ENCODE data around the gene ZNF575.
"Not testable (repeated sequence)": the region's sequence is repeated elsewhere in the genome, so short reads cannot be mapped to it uniquely, and the experiment has no call there.

ZNF575 gene

DNA sequence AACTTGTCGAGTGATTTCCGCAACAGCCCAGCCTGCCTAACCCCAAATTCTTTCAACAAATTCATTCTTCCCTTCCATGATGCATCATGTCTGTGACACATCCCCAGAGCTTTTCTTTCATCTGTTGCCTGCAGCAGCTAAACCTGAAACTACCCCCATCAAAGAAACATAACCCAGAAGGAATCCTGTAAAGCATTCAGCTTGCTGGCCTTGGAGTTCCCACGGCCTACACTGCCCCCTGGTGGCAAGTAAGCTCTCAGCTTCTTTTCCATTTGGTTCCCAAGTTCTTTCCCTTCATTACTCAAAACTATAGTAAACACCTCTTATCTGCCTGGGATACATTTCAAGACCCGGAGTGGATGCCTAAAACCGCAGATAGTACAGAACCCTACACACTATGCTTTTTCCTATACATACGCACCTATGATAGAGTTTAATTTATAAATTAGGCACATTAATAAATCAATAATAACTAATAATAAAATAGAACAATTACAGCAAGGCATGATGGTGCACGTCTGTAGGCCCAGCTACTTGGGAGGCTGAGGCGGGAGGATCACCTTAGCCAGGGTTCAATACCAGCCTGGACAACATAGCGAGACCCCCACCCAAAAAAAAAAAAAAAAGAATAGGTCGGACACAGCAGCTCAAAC is 13.4 kb upstream of the ZNF575 start:
- Histone ChIP-seq H3K79me2 (ENCODE audit: low read length) (no peaks in the 10 kb centered on the region), H4K20me1 (ENCODE audit: insufficient read depth, low read length) (no peaks in the 10 kb centered on the region), H3K4me1 (ENCODE audit: low read length) (peaks cover 12% of the 10 kb centered on the region; the same call in 1 of the 2 replicates), H2AFZ (ENCODE audit: low read depth, low read length) (no peak overlapping the region), H3K9ac (ENCODE audit: low read length) (no peak overlapping the region), H3K36me3 (replicated peaks; ENCODE audit: low read depth, low read length) (no peaks in the 10 kb centered on the region), H3K27me3 (ENCODE audit: low read depth, low read length) (no peaks in the 10 kb centered on the region), H3K4me3 (ENCODE audit: low read length) (no peak overlapping the region), H3K27ac (ENCODE audit: low read length) (no peak overlapping the region), H3K9me3 (ENCODE audit: insufficient read depth, low read length) (no peaks in the 10 kb centered on the region), H3K4me2 (ENCODE audit: low read length) (no peak overlapping the region)
- TF ChIP-seq EZH2phosphoT487 (IDR thresholded peaks at IDR 0.05; ENCODE audit: low read depth): no peak
- TF ChIP-seq, protein P1, sequence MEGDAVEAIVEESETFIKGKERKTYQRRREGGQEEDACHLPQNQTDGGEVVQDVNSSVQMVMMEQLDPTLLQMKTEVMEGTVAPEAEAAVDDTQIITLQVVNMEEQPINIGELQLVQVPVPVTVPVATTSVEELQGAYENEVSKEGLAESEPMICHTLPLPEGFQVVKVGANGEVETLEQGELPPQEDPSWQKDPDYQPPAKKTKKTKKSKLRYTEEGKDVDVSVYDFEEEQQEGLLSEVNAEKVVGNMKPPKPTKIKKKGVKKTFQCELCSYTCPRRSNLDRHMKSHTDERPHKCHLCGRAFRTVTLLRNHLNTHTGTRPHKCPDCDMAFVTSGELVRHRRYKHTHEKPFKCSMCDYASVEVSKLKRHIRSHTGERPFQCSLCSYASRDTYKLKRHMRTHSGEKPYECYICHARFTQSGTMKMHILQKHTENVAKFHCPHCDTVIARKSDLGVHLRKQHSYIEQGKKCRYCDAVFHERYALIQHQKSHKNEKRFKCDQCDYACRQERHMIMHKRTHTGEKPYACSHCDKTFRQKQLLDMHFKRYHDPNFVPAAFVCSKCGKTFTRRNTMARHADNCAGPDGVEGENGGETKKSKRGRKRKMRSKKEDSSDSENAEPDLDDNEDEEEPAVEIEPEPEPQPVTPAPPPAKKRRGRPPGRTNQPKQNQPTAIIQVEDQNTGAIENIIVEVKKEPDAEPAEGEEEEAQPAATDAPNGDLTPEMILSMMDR (IDR thresholded peaks at IDR 0.05; ENCODE audit: low read depth, low read length): peak; percentile 98

DNA sequence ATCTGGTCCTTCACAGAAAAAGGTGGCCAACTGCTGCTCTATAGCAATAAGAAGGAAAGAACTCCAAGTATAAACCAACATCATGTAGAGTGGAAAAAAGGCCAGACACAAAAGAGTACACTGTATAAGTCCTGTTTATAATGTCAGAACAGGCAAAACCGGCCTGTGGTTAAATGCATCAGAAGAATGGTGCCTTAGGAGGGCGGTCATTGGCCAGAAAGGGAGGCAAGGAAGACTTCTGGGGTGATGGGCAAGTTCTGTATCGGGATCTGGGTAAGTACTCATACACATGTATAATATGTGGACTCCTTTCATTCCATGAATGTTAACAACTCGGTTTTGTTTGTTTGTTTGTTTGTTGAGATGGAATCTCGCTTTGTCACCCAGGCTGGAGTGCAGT is 10.1 kb upstream of the ZNF575 start:
- H3K36me3 ChIP-seq (replicated peaks; ENCODE audit: low read depth, low read length): no peaks in the 10 kb centered on the region
- no peak overlapping the region for H3K4me3 ChIP-seq (ENCODE audit: low read length)
- no peaks in the 10 kb centered on the region for H3K27me3 ChIP-seq (ENCODE audit: low read depth, low read length)
- H3K27ac ChIP-seq (ENCODE audit: low read length): no peak overlapping the region
- H4K20me1 ChIP-seq (ENCODE audit: insufficient read depth, low read length): no peaks in the 10 kb centered on the region
- H3K79me2 ChIP-seq (ENCODE audit: low read length): no peaks in the 10 kb centered on the region
- TF ChIP-seq, protein P1 (IDR thresholded peaks at IDR 0.05; ENCODE audit: low read depth, low read length): no peak
- no peak for TF ChIP-seq EZH2phosphoT487 (IDR thresholded peaks at IDR 0.05; ENCODE audit: low read depth)
- H3K9ac ChIP-seq (ENCODE audit: low read length): no peak overlapping the region
- H2AFZ ChIP-seq (ENCODE audit: low read depth, low read length): no peak overlapping the region
- peaks cover 26% of the 10 kb centered on the region for H3K4me1 ChIP-seq (ENCODE audit: low read length)
- no peak overlapping the region for H3K4me2 ChIP-seq (ENCODE audit: low read length)
- no peaks in the 10 kb centered on the region for H3K9me3 ChIP-seq (ENCODE audit: insufficient read depth, low read length)

DNA sequence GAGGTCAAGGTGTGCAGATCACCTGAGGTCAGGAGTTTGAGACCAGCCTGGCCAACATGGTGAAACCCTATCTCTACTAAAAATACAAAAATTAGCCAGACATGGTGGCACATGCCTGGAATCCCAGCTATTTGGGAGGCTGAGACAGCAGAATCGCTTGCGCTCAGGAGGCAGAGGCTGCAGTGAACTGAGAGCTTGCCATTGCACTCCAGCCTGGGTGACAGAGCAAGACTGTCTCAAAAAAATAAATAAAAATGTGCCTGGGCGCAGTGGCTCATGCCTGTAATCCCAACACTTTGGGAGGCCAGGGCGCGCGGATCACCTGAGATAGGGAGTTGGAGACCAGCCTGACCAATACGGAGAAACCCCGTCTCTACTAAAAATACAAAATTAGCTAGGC is 9.3 kb upstream of the ZNF575 start:
- not testable (repeated sequence) for H3K79me2 ChIP-seq (ENCODE audit: low read length); H3K4me2 ChIP-seq (ENCODE audit: low read length); H3K27me3 ChIP-seq (ENCODE audit: low read depth, low read length); H3K36me3 ChIP-seq (replicated peaks; ENCODE audit: low read depth, low read length); H3K9me3 ChIP-seq (ENCODE audit: insufficient read depth, low read length); H4K20me1 ChIP-seq (ENCODE audit: insufficient read depth, low read length); H3K27ac ChIP-seq (ENCODE audit: low read length); H2AFZ ChIP-seq (ENCODE audit: low read depth, low read length); H3K9ac ChIP-seq (ENCODE audit: low read length); H3K4me3 ChIP-seq (ENCODE audit: low read length)
- H3K4me1 ChIP-seq (ENCODE audit: low read length): peaks cover 24% of the 10 kb centered on the region

DNA sequence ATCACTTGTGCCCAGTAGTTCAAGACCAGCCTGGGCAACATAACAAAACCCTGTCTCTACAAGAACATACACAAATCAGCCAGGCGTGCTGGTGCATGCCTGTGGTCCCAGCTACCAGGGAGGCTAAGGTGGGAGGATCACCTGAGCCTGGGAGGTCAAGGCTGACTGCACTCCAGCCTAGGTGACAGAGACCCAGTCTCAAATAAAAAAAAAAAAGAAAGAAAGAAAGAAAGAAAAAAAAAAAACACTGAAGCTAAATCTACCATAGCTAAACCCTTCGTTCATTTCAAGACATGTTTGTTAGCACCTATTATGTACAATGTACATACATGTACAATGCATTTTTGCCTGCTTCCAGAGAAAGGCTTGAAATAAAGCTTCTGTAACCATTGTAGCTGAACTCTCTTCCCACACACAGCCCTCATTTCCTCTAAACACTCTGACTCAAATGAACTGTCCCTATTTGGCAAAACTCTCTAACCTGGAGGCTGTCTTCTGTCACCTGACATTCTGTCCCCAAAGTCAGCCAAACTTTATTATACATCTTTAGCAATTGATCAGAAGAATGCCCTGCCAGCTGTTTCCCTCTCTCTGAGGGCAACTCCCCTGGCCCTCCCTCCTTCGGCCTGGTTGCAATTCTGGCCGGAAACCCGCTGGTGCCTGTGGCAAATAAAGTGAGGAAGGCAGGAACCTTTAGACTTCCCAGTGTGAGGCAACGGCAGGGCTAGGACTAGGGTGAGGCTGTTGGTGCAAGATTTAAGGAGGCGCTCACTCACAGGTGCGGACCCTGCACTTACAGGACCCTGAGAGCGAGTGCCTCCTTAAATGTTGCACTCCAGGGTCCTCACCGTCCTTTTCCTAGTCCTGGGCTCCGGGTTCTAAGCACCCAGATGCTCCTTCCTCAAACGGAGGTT is 7.8 kb upstream of the ZNF575 start:
- no peaks in the 10 kb centered on the region for H3K9me3 ChIP-seq (ENCODE audit: insufficient read depth, low read length)
- no peak overlapping the region for H3K27ac ChIP-seq (ENCODE audit: low read length)
- no peaks in the 10 kb centered on the region for H3K27me3 ChIP-seq (ENCODE audit: low read depth, low read length)
- no peak overlapping the region for H2AFZ ChIP-seq (ENCODE audit: low read depth, low read length)
- no peak for TF ChIP-seq EZH2phosphoT487 (IDR thresholded peaks at IDR 0.05; ENCODE audit: low read depth)
- TF ChIP-seq, protein P1 (IDR thresholded peaks at IDR 0.05; ENCODE audit: low read depth, low read length): no peak
- H3K4me1 ChIP-seq (ENCODE audit: low read length): peaks cover 21% of the 10 kb centered on the region
- H3K9ac ChIP-seq (ENCODE audit: low read length): no peak overlapping the region
- H4K20me1 ChIP-seq (ENCODE audit: insufficient read depth, low read length): no peaks in the 10 kb centered on the region
- H3K4me2 ChIP-seq (ENCODE audit: low read length): peak overlapping the region; percentile 88
- no peaks in the 10 kb centered on the region for H3K36me3 ChIP-seq (replicated peaks; ENCODE audit: low read depth, low read length)
- H3K79me2 ChIP-seq (ENCODE audit: low read length): no peaks in the 10 kb centered on the region
- H3K4me3 ChIP-seq (ENCODE audit: low read length): peak overlapping the region; percentile 81
